ENCODE data around the gene TANGO6.
A peak's percentile ranks its signal among the peaks of the same experiment; 100 is the strongest.
"Not testable (repeated sequence)": the region's sequence is repeated elsewhere in the genome, so short reads cannot be mapped to it uniquely, and the experiment has no call there.

Gene TANGO6

GRCh38 chr16:69005641-69006355 is 162.5 kb downstream of the TANGO6 start:
- DNase-seq (ENCODE audit: low read depth in 2 of 2), result no peak

- DNase-seq (ENCODE audit: low read depth in 2 of 2), result no peak
These were observed 169.6 kb downstream of the TANGO6 start for GRCh38 chr16:69012906-69013305.

DNA sequence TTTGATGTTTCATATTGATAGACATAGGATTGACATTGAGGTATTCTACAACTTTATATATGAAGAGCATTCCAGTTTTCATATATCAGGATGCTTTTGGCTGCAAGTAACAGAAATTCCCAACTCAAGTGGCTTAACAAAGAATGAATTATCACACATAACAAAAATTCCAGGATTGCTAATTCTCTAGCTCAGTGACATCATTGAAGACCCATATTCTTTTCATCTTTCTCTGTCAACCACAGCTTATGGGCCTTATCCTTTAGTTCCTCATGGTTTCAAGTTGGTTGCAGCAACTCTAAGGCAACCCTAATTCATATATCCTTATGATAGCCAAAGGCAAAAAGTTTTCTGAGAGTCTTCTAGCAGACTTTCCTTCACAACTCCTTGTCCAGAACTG is 170.7 kb downstream of the TANGO6 start:
- no peak for DNase-seq (ENCODE audit: low read depth in 2 of 2)

DNA sequence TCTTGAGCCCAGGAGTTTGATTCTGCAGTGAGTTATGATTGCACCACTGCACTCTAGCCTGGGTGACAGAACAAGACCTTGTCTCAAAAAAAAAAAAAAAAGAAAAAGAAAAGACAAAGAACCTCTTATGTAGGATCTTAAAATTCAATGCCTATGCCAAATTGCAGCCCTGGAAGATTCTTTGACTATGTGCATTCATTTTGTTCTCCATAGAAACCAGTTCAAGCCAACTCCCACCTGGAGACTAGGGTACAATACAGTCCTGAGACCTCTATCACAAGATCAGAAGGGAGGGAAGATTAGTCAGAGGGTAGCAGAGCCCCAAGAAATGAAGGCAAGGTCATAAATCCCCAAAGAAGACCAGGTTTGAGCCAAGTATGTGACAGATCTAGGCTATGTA is 171.5 kb downstream of the TANGO6 start:
- no peak for DNase-seq (ENCODE audit: low read depth in 2 of 2)

- DNase-seq (ENCODE audit: low read depth in 2 of 2), result no peak
These were observed 173.9 kb downstream of the TANGO6 start for GRCh38 chr16:69017036-69017783.

DNA sequence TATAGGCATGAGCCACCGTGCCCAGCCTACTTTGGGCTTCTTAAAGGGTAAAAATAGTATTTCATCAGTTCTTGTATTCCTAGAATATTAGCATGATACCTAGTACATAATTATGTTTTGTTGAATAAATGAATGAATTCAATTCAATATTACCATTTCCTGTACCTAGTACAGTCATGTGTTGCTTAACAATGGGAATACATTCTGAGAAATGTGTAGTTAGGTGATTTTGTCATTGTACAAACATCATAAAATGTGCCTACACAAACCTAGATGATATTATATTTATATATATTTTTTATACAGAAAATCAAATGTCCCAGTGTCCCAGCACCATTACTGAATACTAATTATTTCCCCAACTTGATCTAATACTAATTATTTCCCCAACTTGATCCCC is 176.5 kb downstream of the TANGO6 start:
- DNase-seq (ENCODE audit: low read depth in 2 of 2), result no peak

DNA sequence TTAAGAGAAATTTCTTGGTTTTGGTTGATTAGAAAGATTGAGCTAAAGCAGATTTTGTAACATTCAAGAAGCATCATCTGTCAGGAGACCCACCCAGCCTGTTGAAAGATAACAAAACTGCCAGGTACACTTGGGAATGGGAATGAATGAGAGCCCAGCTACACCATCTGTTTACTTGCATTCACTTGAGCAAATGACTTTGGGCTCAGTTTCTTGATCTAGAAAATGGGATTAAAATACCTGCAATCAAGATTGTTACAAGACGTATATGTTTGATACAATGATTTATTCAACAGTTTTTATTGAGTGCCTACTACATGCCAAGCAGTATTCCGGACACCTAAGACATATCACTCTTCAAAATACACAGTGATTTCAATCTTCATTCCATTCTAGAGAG is 185.8 kb downstream of the TANGO6 start:
- no peak for DNase-seq (ENCODE audit: low read depth in 2 of 2)

DNA sequence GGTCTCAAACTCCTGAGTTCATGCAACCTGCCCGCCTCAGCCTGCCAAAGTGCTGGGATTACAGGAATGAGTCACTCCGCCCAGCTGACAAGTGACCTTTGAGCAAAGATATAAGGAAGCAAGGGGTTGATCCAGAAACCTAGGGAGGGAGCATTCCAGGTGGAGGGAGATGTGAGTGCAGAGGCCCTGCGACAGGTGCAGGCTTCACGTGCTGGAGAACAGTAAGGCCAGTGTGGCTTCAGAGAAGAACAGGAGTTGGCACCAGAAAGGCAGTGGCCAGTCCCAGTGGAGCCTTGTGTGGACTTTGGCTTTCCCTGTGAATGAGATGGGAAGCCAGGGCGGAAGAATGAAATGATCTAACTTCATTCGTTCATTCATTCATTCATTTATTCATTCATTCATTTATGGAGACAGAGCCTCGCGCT is 188.6 kb downstream of the TANGO6 start:
- DNase-seq (ENCODE audit: low read depth in 2 of 2), result no peak

DNA sequence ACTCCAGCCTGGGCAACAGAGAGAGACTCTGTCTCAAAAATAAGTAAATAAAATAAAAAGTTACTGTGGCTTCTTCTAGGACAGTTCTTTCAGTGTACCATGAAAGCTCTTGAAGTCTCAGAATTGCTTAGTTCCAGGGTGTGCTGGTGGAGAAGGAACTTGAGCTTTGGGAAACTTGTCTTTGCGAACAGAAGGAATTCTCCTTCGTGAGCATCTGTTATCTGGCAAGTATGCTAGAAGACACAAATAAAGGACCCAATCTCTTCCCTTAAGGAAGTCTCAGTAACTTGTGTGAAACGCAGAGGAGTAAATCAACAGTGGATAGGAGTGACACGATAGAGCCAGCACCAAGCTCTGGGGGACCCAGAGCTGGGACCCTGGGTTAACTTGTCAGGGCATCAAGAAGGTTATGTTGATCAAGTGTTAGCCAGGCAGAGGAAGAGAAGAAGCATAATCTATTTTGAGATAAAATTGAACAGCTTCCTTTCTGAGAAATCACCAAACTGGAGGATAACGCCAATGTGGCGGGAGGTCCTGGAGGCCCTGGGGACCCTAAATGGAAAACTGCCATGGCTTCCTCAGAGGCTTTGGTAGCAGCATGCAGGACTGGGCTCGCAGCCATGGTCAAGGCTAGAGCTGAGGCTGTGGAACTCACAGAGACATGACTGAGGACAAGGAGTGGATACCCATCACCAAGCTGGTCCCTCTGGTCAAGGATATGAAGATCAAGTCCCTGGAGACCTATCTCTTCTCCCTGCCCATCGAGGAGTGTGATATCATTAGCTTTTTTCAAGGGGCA is 190.0 kb downstream of the TANGO6 start:
- no peak for DNase-seq (ENCODE audit: low read depth in 2 of 2)

DNA sequence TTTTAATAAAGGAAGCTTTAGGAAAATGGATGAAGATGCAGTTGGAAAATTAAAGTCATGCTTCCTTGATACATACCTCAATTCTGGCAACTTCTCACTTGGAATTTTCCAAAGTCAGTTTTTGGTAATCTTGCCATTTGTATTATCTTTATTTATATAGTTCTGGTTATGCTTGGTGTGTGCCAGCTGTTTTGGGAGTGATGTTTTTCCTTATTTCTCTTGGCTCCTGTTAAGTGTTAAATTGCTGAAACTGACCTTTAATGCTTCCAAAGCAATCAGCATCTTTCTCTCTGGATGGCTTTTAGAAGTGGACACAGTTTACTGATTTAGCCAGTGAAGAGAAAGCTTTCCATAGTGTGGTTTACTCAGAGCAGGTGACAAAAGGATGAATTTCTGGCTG is 192.0 kb downstream of the TANGO6 start:
- DNase-seq (ENCODE audit: low read depth in 2 of 2), result no peak

DNA sequence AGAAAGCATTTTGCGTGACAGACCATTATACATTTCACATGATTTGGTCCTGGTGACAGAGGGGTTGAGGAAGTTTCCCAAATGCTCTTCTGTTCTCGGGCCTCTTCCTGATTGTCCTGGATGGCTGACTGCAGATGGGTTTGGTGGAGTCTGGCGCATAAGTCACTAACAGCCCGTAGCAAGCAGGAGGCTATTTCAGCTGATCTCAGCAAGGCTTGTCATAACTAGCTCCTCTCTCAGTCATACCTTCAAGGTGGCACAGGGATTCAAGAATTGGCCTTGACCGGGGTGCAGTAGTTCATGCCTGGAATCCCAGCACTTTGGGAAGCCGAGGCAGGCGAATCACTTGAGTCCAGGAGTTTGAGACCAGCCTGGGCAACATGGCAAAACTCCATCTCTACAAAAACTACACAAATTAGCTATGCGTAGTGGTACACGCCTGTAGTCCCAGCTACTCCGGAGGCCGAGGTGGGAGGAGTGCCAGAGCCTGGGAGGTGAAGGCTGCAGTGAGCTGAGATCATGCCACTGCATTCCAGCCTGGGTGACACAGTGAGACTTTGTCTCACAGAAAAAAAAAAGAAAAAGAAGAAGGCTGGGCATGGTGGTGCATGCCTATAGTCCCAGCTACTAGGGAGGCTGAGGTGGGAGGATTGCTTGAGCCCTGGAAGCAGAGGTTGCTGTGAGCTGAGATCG is 193.2 kb downstream of the TANGO6 start:
- DNase-seq (ENCODE audit: low read depth in 2 of 2), result no peak

DNA sequence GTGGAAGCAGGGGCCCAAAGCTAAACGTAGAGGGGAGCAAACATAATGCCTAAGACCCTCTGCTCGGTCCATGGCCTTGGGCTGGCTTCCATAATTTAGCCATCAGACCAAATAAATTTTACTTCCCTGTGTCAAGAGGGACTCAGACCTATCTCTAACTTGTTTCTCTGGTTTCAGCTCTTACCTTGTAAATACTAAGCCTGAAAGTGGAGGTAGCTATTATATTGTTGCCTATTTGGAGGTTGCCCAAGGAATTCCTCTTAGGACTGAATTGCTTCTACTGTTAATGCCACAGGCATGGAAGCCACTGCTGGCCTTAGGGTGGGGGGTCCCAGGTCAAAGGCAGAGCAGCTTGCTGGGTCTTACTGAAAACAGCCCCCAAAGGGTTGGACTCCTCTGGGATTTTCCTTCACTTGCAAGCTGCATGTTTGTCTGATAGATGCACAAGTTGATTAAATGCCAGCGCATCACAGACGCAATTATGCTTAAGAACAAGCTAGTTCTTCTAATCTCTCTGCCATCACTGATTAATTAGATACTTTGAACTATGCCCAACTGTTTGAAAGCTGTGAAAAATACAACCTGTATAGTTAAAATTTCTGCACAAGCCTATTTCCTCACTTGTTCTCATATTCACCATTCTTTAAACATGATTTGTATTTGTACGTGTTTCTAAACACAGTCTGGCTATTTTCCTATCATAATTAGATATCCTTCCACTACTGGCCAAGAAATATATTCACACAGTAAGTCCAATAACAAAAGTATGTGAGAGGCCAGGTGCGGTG is 194.2 kb downstream of the TANGO6 start:
- no peak for DNase-seq (ENCODE audit: low read depth in 2 of 2)

DNA sequence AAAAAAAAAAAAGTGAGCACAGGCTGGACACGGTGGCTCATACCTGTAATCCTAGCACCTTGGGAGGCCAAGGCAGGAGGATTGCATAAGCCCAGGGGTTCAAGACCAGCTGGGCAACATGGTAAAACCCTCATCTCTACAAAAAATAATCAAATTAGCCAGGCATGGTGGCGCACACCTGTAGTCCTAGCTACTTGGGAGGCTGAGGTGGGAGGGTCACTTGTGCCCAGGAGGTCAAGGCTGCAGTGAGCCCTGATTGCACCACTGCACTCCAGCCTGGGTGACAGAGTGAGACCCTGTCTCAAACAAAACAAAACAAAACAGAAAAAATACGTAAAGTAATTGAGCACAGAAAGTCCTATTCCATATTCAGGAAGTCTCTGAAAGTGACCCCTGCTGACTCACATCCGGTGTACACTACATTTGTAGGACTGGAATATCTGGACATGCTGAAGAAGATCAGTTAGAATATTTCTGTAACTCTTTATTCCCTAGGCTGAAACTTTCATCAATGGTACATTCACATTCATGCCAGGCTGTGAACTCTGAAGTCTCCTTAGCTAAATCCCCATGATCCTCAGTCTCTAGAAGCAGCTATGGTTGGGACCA is 196.1 kb downstream of the TANGO6 start:
- no peak for DNase-seq (ENCODE audit: low read depth in 2 of 2)

- DNase-seq (ENCODE audit: low read depth in 2 of 2), result no peak
These were observed 197.0 kb downstream of the TANGO6 start for GRCh38 chr16:69040144-69040909.

- DNase-seq (ENCODE audit: low read depth in 2 of 2), result no peak
These were observed 205.2 kb downstream of the TANGO6 start for GRCh38 chr16:69048328-69049120.

DNA sequence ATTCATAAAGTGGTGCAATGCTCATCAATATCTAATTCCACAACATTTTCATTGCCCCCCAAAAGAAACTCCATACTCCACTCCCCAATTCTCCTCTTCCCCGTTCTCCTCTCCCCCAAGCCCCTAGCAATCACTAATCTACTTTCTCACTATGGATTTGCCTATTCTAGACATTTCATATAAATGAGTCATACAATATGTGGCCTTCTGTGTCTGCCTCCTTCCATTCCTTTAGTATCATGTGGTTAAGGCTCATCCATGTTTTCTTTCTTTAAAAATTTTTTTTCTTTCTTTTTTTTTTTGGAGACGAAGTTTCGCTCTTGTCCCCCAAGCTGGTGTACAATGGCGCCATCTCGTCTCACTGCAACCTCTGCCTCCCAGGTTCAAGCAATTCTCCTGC is 205.8 kb downstream of the TANGO6 start:
- DNase-seq (ENCODE audit: low read depth in 2 of 2), result peak; percentile 46 to 63

DNA sequence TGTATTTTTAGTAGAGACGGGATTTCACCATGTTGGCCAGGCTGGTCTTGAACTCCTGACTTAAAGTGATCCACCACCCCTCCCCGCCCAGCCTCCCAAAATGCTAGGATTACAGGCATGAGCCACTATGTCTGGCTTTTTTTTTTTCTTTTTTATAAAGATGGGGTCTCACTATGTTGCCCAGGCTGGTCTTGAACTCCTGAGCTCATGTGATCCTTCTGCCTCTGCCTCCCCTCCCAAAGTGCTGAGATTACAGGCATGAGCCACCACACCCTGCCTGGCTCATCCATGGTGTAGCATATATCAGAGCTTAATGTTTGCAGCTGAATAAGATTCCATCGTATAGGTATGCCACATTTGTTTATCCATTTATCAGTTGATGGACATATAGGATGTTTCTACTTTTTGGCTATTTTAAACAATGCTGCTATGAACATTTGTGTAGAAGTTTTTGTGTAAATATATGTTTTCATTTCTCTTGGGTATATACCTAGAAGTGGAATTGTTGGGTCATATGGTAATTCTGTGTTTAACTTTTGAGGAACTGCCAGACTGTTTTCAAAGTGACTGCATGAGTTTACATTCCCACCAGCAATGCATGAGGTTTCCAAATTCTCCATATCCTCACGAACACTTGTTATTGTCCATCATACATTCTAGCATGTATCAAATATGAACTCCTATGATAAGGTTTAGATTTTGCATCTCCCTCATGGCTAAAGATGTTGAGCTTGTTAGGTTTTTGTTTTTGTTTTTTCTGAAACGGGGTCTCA is 206.5 kb downstream of the TANGO6 start:
- DNase-seq (ENCODE audit: low read depth in 2 of 2), result no peak

DNA sequence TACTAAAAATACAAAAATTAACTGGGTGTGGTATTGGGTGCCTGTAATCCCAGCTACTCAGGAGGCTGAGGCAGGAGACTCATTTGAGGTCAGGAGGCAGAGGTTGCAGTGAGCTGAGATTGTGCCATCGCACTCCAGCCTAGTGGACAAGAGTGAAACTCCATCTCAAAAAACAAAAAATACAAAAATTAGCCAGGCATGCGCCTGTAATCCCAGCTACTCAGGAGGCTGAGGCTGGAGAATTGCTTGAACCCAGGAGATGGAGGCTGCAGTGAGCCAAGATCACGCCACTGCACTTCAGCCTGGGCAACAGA is 208.1 kb downstream of the TANGO6 start:
- DNase-seq (ENCODE audit: low read depth in 2 of 2), result not testable (repeated sequence)

GRCh38 chr16:69055008-69055407 is 211.7 kb downstream of the TANGO6 start:
- DNase-seq (ENCODE audit: low read depth in 2 of 2), result no peak
